Measurements from ENCODE around the gene SORCS3. TPM values are rescaled to one million over a fixed set of nuclear protein-coding genes. Genes with fewer than 3 reads are reported as not detected.

The SORCS3 gene
- polyA plus RNA-seq, 4 donors: 0.07 to 0.31 TPM; not detected in 2

DNA sequence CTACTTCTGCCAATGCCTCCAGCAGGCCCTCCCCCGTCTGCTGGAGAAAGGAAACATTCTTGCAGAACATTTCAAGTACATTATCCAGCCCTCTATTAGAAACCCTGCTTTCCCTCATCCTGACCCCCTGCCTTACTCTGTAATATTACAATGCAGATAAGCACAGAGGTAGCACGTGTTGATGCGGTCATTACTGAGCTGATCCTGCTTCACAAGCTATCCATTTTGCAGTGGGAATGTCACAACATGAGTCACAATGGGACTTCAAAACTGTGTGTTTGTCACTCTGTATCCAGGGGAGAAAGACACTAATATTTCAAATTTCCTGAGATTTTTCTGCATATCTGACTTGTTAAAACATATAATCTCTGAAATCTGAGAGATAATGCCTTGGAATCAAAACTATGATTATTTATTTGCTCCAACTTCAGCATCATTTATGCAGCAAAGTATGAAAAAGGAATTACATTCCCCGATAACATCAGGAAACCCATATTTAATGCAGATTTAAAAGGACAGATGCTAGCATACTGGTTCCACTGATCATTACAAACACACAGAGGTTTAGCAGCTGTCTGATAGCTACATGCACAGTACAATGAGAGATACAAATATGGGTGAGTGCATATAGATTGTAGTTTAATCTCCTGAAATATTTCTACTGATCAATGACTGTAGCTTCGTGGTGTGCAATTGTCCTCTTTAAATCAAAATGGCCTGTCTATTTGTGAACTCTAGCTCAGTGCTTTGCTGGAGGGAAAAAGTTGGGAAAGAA, 239.7 kb downstream of the SORCS3 start:
- no peak for FAIRE-seq
- WGBS, 3 donors: 61 to 68% (median 66%) methylated on average over 5 of the region's 5 CpGs
- Histone ChIP-seq H3K27ac (ENCODE audit: low read depth in 1 of 3, low read length in 2 of 3) (no peak overlapping the region), H3K36me3 (ENCODE audit: control insufficient read depth in 3 of 3, insufficient read depth in 2 of 3, low read depth in 1 of 3, low read length in 3 of 3) (no peaks in the 10 kb centered on the region), H3K27me3 (ENCODE audit: control insufficient read depth in 3 of 3, insufficient read depth in 3 of 3, low read length in 3 of 3) (no peaks in the 10 kb centered on the region), H3K4me1 (ENCODE audit: control insufficient read depth in 3 of 3, insufficient read depth in 2 of 3, low read depth in 1 of 3, low read length in 2 of 3) (no peaks in the 10 kb centered on the region), H3K9me3 (ENCODE audit: control insufficient read depth in 2 of 2, insufficient read depth in 1 of 2, low read depth in 1 of 2, low read length in 1 of 2) (no peaks in the 10 kb centered on the region), H3K4me3 (ENCODE audit: low read depth in 1 of 3, low read length in 3 of 3) (no peak overlapping the region)
- DNase-seq: no peak

DNA sequence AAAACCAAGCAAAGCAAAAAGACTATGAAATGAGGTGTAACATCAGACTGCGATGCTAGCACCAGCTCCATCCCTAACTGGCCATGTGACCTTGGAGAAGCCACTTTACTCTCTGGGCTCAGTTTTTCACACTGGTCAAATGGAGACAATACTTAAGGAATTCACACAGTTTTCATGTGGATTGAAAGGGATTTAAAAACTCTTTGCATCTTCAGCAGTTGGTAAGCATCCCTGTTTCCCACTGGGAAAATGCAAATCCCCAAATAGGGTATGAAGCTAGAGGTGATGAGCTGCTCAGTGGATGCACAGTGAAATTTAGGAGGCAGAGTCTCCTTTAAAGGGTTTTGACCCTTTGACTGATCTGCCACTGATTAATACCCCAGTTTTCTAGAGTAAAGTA, 240.7 kb downstream of the SORCS3 start:
- WGBS, 3 donors: 79 to 87% (median 79%) methylated on average over 1 of the region's 1 CpG

DNA sequence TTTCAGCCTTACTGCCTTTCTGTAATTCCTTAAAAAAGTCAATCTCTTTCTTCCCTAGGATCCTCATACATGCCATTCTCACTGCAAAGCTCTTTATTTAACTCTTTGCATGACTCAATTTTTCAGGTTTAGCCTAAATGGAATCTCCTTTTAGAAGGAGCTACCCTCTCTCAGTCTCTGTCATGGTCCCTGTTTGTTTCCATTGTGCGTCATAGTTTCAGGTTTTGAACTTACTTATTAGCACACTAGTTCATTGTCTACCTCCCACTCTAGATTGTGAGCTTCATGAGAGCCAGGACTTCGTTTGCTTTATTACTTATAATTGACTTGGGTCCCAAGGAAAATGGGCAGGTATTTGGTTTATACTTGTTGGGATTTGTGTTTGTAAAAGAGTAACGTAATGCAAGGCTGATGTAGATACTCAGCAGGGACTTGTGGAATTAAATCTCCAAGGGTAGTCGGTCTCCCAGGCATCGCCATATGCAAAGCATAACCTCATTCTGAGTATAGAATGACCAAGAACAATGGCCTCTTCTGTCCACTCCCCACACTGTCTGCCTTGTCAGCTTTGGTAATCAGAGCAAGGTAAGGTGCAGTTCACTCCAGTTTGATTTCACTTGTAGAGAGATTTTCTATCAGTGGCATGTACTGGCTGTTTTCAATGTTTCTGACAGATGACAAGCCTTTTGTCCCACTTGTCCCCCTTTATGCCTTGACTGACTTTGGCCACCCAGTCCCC, 252.0 kb downstream of the SORCS3 start:
- no peak overlapping the region for H3K27ac ChIP-seq (ENCODE audit: low read depth in 1 of 3, low read length in 2 of 3)
- no peaks in the 10 kb centered on the region for H3K36me3 ChIP-seq (ENCODE audit: control insufficient read depth in 3 of 3, insufficient read depth in 2 of 3, low read depth in 1 of 3, low read length in 3 of 3)
- no peaks in the 10 kb centered on the region for H3K27me3 ChIP-seq (ENCODE audit: control insufficient read depth in 3 of 3, insufficient read depth in 3 of 3, low read length in 3 of 3)
- no peak for FAIRE-seq
- no peak for DNase-seq
- no peaks in the 10 kb centered on the region for H3K9me3 ChIP-seq (ENCODE audit: control insufficient read depth in 2 of 2, insufficient read depth in 1 of 2, low read depth in 1 of 2, low read length in 1 of 2)
- H3K4me1 ChIP-seq (ENCODE audit: control insufficient read depth in 3 of 3, insufficient read depth in 2 of 3, low read depth in 1 of 3, low read length in 2 of 3): no peaks in the 10 kb centered on the region
- 70 to 80% (median 72%) methylated on average over 5 of the region's 5 CpGs for WGBS, 3 donors
- no peak overlapping the region for H3K4me3 ChIP-seq (ENCODE audit: low read depth in 1 of 3, low read length in 3 of 3)

More for the DNA sequence above, 240.7 kb downstream of the SORCS3 start:
- H3K4me3 ChIP-seq (ENCODE audit: low read depth in 1 of 3, low read length in 3 of 3): no peak overlapping the region
- no peaks in the 10 kb centered on the region for H3K36me3 ChIP-seq (ENCODE audit: control insufficient read depth in 3 of 3, insufficient read depth in 2 of 3, low read depth in 1 of 3, low read length in 3 of 3)
- H3K4me1 ChIP-seq (ENCODE audit: control insufficient read depth in 3 of 3, insufficient read depth in 2 of 3, low read depth in 1 of 3, low read length in 2 of 3): no peaks in the 10 kb centered on the region
- H3K9me3 ChIP-seq (ENCODE audit: control insufficient read depth in 2 of 2, insufficient read depth in 1 of 2, low read depth in 1 of 2, low read length in 1 of 2): no peaks in the 10 kb centered on the region
- H3K27ac ChIP-seq (ENCODE audit: low read depth in 1 of 3, low read length in 2 of 3): no peak overlapping the region
- FAIRE-seq: no peak
- no peaks in the 10 kb centered on the region for H3K27me3 ChIP-seq (ENCODE audit: control insufficient read depth in 3 of 3, insufficient read depth in 3 of 3, low read length in 3 of 3)
- no peak for DNase-seq

GRCh38 chr10:104893701-104894100, 252.6 kb downstream of the SORCS3 start:
- Histone ChIP-seq H3K4me1 (ENCODE audit: control insufficient read depth in 3 of 3, insufficient read depth in 2 of 3, low read depth in 1 of 3, low read length in 2 of 3) (no peaks in the 10 kb centered on the region), H3K4me3 (ENCODE audit: low read depth in 1 of 3, low read length in 3 of 3) (no peak overlapping the region), H3K27ac (ENCODE audit: low read depth in 1 of 3, low read length in 2 of 3) (no peak overlapping the region), H3K27me3 (ENCODE audit: control insufficient read depth in 3 of 3, insufficient read depth in 3 of 3, low read length in 3 of 3) (no peaks in the 10 kb centered on the region), H3K9me3 (ENCODE audit: control insufficient read depth in 2 of 2, insufficient read depth in 1 of 2, low read depth in 1 of 2, low read length in 1 of 2) (no peaks in the 10 kb centered on the region), H3K36me3 (ENCODE audit: control insufficient read depth in 3 of 3, insufficient read depth in 2 of 3, low read depth in 1 of 3, low read length in 3 of 3) (no peaks in the 10 kb centered on the region)
- no peak for DNase-seq
- no peak for FAIRE-seq
- 43 to 53% (median 47%) methylated on average over 6 of the region's 6 CpGs for WGBS, 3 donors

- no peak for DNase-seq
- no peak for FAIRE-seq
- 63 to 83% (median 67%) methylated on average over 3 of the region's 3 CpGs for WGBS, 3 donors
Observed at GRCh38 chr10:104894681-104895080, 253.6 kb downstream of the SORCS3 start.

GRCh38 chr10:104895541-104895940, 254.5 kb downstream of the SORCS3 start:
- WGBS, 3 donors: 31 to 53% (median 32%) methylated on average over 1 of the region's 1 CpG
- Histone ChIP-seq H3K36me3 (ENCODE audit: control insufficient read depth in 3 of 3, insufficient read depth in 2 of 3, low read depth in 1 of 3, low read length in 3 of 3) (no peaks in the 10 kb centered on the region), H3K4me3 (ENCODE audit: low read depth in 1 of 3, low read length in 3 of 3) (no peak overlapping the region), H3K9me3 (ENCODE audit: control insufficient read depth in 2 of 2, insufficient read depth in 1 of 2, low read depth in 1 of 2, low read length in 1 of 2) (no peaks in the 10 kb centered on the region), H3K4me1 (ENCODE audit: control insufficient read depth in 3 of 3, insufficient read depth in 2 of 3, low read depth in 1 of 3, low read length in 2 of 3) (no peaks in the 10 kb centered on the region), H3K27ac (ENCODE audit: low read depth in 1 of 3, low read length in 2 of 3) (no peak overlapping the region), H3K27me3 (ENCODE audit: control insufficient read depth in 3 of 3, insufficient read depth in 3 of 3, low read length in 3 of 3) (no peaks in the 10 kb centered on the region)
- DNase-seq: peak in 1 of 2 donors; percentile 2
- no peak for FAIRE-seq

More at GRCh38 chr10:104894681-104895080, 253.6 kb downstream of the SORCS3 start:
- Histone ChIP-seq H3K36me3 (ENCODE audit: control insufficient read depth in 3 of 3, insufficient read depth in 2 of 3, low read depth in 1 of 3, low read length in 3 of 3) (no peaks in the 10 kb centered on the region), H3K4me1 (ENCODE audit: control insufficient read depth in 3 of 3, insufficient read depth in 2 of 3, low read depth in 1 of 3, low read length in 2 of 3) (no peaks in the 10 kb centered on the region), H3K9me3 (ENCODE audit: control insufficient read depth in 2 of 2, insufficient read depth in 1 of 2, low read depth in 1 of 2, low read length in 1 of 2) (no peaks in the 10 kb centered on the region), H3K4me3 (ENCODE audit: low read depth in 1 of 3, low read length in 3 of 3) (no peak overlapping the region), H3K27me3 (ENCODE audit: control insufficient read depth in 3 of 3, insufficient read depth in 3 of 3, low read length in 3 of 3) (no peaks in the 10 kb centered on the region), H3K27ac (ENCODE audit: low read depth in 1 of 3, low read length in 2 of 3) (no peak overlapping the region)

GRCh38 chr10:104895981-104896380, 254.9 kb downstream of the SORCS3 start:
- no peaks in the 10 kb centered on the region for H3K27me3 ChIP-seq (ENCODE audit: control insufficient read depth in 3 of 3, insufficient read depth in 3 of 3, low read length in 3 of 3)
- no peak overlapping the region for H3K27ac ChIP-seq (ENCODE audit: low read depth in 1 of 3, low read length in 2 of 3)
- H3K36me3 ChIP-seq (ENCODE audit: control insufficient read depth in 3 of 3, insufficient read depth in 2 of 3, low read depth in 1 of 3, low read length in 3 of 3): no peaks in the 10 kb centered on the region
- no peak for FAIRE-seq
- no peaks in the 10 kb centered on the region for H3K4me1 ChIP-seq (ENCODE audit: control insufficient read depth in 3 of 3, insufficient read depth in 2 of 3, low read depth in 1 of 3, low read length in 2 of 3)
- H3K9me3 ChIP-seq (ENCODE audit: control insufficient read depth in 2 of 2, insufficient read depth in 1 of 2, low read depth in 1 of 2, low read length in 1 of 2): no peaks in the 10 kb centered on the region
- DNase-seq: no peak
- 38 to 70% (median 41%) methylated on average over 1 of the region's 1 CpG for WGBS, 3 donors
- H3K4me3 ChIP-seq (ENCODE audit: low read depth in 1 of 3, low read length in 3 of 3): no peak overlapping the region

- Histone ChIP-seq H3K36me3 (ENCODE audit: control insufficient read depth in 3 of 3, insufficient read depth in 2 of 3, low read depth in 1 of 3, low read length in 3 of 3) (no peaks in the 10 kb centered on the region), H3K27me3 (ENCODE audit: control insufficient read depth in 3 of 3, insufficient read depth in 3 of 3, low read length in 3 of 3) (no peaks in the 10 kb centered on the region)
- WGBS, 3 donors: 60 to 68% (median 65%) methylated on average over 4 of the region's 4 CpGs
Observed at GRCh38 chr10:104897696-104898095, 256.6 kb downstream of the SORCS3 start.

More at GRCh38 chr10:104897696-104898095, 256.6 kb downstream of the SORCS3 start:
- Histone ChIP-seq H3K9me3 (ENCODE audit: control insufficient read depth in 2 of 2, insufficient read depth in 1 of 2, low read depth in 1 of 2, low read length in 1 of 2) (no peaks in the 10 kb centered on the region), H3K4me3 (ENCODE audit: low read depth in 1 of 3, low read length in 3 of 3) (no peak overlapping the region), H3K27ac (ENCODE audit: low read depth in 1 of 3, low read length in 2 of 3) (no peak overlapping the region), H3K4me1 (ENCODE audit: control insufficient read depth in 3 of 3, insufficient read depth in 2 of 3, low read depth in 1 of 3, low read length in 2 of 3) (no peaks in the 10 kb centered on the region)
- DNase-seq (no peak), FAIRE-seq (no peak)

Measured in small intestine (tissue), 7 donors.